Stomach smooth muscle (tissue), 2 donors: ENCODE measurements around the gene DES.

Experiments used
- H3K27ac ChIP-seq: one replicate; pipeline ENCODE4 v1.7.0; 2013; ENCODE audit warnings: mild to moderate bottlenecking, low read length, inconsistent platforms
- H3K27me3 ChIP-seq, 2 donors: one replicate each; pipeline ENCODE4 v1.7.0; 2013; ENCODE audit warnings: low read length in 2 of 2; ENCODE audit not compliant: insufficient read depth in 2 of 2, control insufficient read depth in 1 of 2
- H3K36me3 ChIP-seq, 2 donors: one replicate each; pipeline ENCODE4 v1.7.0; 2013; ENCODE audit warnings: low read length in 2 of 2; ENCODE audit not compliant: control insufficient read depth in 2 of 2, insufficient read depth in 2 of 2
- H3K4me1 ChIP-seq: one replicate; pipeline ENCODE4 v1.7.0; 2013; ENCODE audit warnings: low read length; ENCODE audit not compliant: control insufficient read depth, insufficient read depth
- H3K4me3 ChIP-seq, 2 donors: one replicate each; pipeline ENCODE4 v1.7.0; 2013; ENCODE audit warnings: low read length in 2 of 2
- H3K9ac ChIP-seq, 2 donors: one replicate each; pipeline ENCODE4 v1.7.0; 2013; ENCODE audit warnings: low read length in 2 of 2, mild to moderate bottlenecking in 1 of 2
- H3K9me3 ChIP-seq, 2 donors: one replicate each; pipeline ENCODE4 v1.7.0; 2013; ENCODE audit warnings: low read length in 2 of 2; ENCODE audit not compliant: control insufficient read depth in 2 of 2
- donor health status: healthy.
- donor health status: Pancreatic carcinoma.

The DES gene

DNA sequence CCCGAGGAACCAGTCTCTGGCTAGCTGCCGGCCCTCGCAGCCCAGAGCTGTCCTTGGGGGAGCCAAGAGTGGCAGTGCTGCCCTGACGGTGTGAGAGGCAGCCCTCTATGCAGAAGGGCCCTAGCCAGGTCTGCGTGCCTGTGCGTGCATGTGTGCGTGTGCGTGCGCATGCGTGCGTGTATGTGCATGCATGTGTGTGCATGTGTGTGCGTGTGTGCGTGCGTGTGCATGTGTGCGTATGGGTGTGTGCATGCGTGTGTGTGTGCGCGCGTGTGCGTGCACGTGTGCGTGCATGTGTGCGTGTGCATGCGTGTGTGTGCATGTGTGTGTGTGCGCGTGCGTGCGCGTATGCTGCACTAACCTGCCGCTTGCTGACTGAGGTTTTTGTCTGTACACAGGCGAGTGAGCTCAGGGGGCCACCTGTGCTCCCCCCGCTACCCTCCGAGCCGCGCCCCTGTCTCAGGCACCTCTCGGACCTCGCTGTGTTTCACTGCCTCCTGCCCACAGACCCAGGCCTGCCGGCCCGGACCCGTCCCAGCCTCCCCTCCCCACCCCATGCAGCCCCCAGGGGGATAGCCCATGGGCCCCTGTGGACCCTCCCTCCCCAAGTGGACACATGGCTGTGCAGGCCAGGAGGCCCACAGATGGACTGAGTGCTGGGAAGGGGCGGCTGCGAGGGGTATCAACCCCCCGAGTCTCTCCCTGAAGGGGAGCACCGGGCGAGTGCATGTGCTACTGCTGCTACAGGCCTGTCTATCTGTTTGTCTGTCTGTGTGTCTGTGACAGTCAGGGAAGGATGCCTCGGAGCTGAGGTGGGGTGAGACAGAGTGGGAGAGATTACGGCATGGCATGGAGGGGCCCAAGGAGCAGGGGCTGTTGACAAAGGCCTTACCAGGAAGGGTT, 47.7 kb downstream of the DES start:
- peak overlapping the region in 1 of 2 donors; percentile 29 for H3K4me3 ChIP-seq
- H3K27me3 ChIP-seq: no peaks in the 10 kb centered on the region
- peaks cover 38 to 45% of the 10 kb centered on the region in 2 donors for H3K36me3 ChIP-seq
- peaks cover 90% of the 10 kb centered on the region for H3K4me1 ChIP-seq
- H3K9me3 ChIP-seq: no peaks in the 10 kb centered on the region
- H3K27ac ChIP-seq: peak overlapping the region; percentile 88
- H3K9ac ChIP-seq: no peak overlapping the region

- H3K36me3 ChIP-seq: peaks cover 37 to 52% of the 10 kb centered on the region in 2 donors
- H3K27ac ChIP-seq: peak overlapping the region; percentile 88
- peaks cover 78% of the 10 kb centered on the region for H3K4me1 ChIP-seq
- H3K9ac ChIP-seq: no peak overlapping the region
- H3K27me3 ChIP-seq: no peaks in the 10 kb centered on the region
- H3K4me3 ChIP-seq: no peak overlapping the region
- no peaks in the 10 kb centered on the region for H3K9me3 ChIP-seq
Measured at GRCh38 chr2:219466816-219467735, 48.9 kb downstream of the DES start.

GRCh38 chr2:219467736-219468075, 49.5 kb downstream of the DES start:
- peaks cover 76% of the 10 kb centered on the region for H3K4me1 ChIP-seq
- no peaks in the 10 kb centered on the region for H3K9me3 ChIP-seq
- H3K4me3 ChIP-seq: no peak overlapping the region
- peaks cover 36 to 52% of the 10 kb centered on the region in 2 donors for H3K36me3 ChIP-seq
- H3K27me3 ChIP-seq: no peaks in the 10 kb centered on the region
- H3K9ac ChIP-seq: no peak overlapping the region
- H3K27ac ChIP-seq: peak overlapping the region; percentile 88

DNA sequence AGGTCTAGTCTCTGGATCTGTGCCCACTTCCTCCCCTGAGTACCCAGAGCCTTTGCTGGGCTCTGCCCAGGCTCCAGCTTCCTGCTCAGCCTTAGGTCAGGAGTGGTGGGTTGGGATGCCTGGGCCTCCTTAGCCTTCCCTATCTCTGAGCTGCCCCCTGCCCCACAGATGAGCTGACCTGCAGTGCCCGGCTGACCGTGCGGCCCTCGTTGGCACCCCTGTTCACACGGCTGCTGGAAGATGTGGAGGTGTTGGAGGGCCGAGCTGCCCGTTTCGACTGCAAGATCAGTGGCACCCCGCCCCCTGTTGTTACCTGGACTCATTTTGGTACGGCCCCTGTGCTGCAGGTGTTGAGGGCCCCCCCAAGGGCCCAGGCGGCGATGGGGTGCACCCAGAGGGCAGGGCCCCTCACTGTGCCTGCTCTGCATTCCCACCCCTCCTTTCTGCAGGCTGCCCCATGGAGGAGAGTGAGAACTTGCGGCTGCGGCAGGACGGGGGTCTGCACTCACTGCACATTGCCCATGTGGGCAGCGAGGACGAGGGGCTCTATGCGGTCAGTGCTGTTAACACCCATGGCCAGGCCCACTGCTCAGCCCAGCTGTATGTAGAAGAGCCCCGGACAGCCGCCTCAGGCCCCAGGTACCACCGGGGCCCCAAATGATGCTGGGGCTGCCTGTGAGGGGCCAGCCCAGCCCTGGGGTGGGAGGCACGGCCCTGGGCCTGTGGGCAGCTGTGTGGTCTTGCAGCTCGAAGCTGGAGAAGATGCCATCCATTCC, 50.4 kb downstream of the DES start:
- Histone ChIP-seq H3K27ac (peak overlapping the region; percentile 88), H3K27me3 (no peaks in the 10 kb centered on the region), H3K4me3 (no peak overlapping the region), H3K9ac (no peak overlapping the region), H3K36me3 (peaks cover 42 to 55% of the 10 kb centered on the region in 2 donors), H3K4me1 (peaks cover 71% of the 10 kb centered on the region), H3K9me3 (no peaks in the 10 kb centered on the region)

- Histone ChIP-seq H3K9ac (no peak overlapping the region), H3K27ac (peak overlapping the region; percentile 88), H3K9me3 (no peaks in the 10 kb centered on the region), H3K4me1 (peaks cover 64% of the 10 kb centered on the region), H3K27me3 (no peaks in the 10 kb centered on the region), H3K36me3 (peaks cover 42 to 55% of the 10 kb centered on the region in 2 donors), H3K4me3 (no peak overlapping the region)
Measured at GRCh38 chr2:219469186-219469724, 51.1 kb downstream of the DES start.

- H3K9me3 ChIP-seq: no peaks in the 10 kb centered on the region
- H3K36me3 ChIP-seq: peaks cover 46 to 50% of the 10 kb centered on the region in 2 donors
- no peak overlapping the region for H3K4me3 ChIP-seq
- H3K4me1 ChIP-seq: peaks cover 54% of the 10 kb centered on the region
- peak overlapping the region; percentile 88 for H3K27ac ChIP-seq
- no peaks in the 10 kb centered on the region for H3K27me3 ChIP-seq
- H3K9ac ChIP-seq: peak overlapping the region in 1 of 2 donors; percentile 13
Measured at GRCh38 chr2:219470429-219470828, 52.3 kb downstream of the DES start.

DNA sequence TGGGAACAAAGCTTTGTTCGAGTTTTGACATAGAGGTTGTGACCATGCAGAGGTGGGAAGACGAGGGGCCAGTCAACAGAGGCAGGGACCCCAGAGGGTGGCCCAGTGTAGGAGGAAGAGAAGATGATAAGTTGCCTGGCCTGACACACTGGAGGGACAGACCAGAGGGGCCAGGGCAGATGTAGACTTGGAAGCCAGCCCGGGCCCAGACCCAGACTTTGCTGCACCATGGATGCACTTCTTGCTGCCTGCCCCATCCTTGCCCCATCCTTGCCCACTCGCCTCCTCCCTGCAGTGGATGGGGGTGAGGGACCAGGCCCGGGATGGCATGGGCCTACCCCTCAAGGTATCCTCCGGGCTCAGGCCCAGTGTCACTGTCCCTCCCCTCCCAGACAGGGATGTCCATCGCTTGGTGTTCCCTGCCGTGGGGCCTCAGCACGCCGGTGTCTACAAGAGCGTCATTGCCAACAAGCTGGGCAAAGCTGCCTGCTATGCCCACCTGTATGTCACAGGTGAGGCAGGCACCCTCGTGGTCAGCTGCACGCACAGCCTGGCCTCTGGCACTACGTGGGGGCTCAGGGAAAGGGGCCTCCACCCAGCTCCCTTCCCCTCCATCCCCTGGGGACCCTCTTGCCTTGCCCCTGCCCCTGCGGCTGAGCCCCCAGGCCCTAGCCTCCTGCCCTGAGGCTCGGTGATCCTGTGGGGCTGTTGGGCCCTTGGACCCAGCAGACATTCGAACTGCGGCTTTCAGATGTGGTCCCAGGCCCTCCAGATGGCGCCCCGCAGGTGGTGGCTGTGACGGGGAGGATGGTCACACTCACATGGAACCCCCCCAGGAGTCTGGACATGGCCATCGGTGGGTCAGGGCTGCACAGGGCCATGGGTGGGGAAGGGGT, 53.5 kb downstream of the DES start:
- no peaks in the 10 kb centered on the region for H3K27me3 ChIP-seq
- H3K4me3 ChIP-seq: no peak overlapping the region
- H3K36me3 ChIP-seq: peaks cover 37 to 40% of the 10 kb centered on the region in 2 donors
- H3K27ac ChIP-seq: peak overlapping the region; percentile 88
- no peak overlapping the region for H3K9ac ChIP-seq
- H3K4me1 ChIP-seq: peaks cover 44% of the 10 kb centered on the region
- no peaks in the 10 kb centered on the region for H3K9me3 ChIP-seq

DNA sequence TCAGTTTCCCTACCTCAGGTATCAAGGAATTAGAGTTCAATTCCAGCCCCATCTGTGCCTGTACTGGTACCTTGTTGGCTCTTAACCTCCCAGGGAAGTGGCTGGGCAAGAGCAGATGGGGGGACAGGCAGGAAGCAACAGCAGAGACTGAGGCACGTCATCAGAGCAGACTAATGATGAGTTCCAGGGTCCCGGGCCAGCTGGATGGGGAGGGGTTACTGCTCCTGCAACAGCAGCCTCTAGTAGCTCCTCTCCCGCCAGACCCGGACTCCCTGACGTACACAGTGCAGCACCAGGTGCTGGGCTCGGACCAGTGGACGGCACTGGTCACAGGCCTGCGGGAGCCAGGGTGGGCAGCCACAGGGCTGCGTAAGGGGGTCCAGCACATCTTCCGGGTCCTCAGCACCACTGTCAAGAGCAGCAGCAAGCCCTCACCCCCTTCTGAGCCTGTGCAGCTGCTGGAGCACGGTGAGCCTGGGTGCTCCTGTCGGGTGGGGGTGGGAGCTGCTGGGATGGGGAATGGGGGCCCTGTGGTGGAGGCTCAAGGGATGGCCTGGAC, 54.5 kb downstream of the DES start:
- peak overlapping the region; percentile 88 for H3K27ac ChIP-seq
- peak overlapping the region in 1 of 2 donors; percentile 1 for H3K4me3 ChIP-seq
- no peak overlapping the region for H3K9ac ChIP-seq
- H3K36me3 ChIP-seq: peaks cover 31 to 44% of the 10 kb centered on the region in 2 donors
- H3K9me3 ChIP-seq: no peaks in the 10 kb centered on the region
- peaks cover 43% of the 10 kb centered on the region for H3K4me1 ChIP-seq
- H3K27me3 ChIP-seq: no peaks in the 10 kb centered on the region

DNA sequence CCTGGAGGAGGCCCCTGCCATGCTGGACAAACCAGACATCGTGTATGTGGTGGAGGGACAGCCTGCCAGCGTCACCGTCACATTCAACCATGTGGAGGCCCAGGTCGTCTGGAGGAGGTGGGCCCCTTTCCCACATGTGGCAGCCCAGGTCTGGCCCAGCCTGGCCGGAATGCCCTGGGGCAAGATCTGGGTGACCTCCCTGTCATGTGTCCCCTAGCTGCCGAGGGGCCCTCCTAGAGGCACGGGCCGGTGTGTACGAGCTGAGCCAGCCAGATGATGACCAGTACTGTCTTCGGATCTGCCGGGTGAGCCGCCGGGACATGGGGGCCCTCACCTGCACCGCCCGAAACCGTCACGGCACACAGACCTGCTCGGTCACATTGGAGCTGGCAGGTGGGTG, 55.3 kb downstream of the DES start:
- Histone ChIP-seq H3K9me3 (no peaks in the 10 kb centered on the region), H3K9ac (no peak overlapping the region), H3K4me1 (peaks cover 39% of the 10 kb centered on the region), H3K36me3 (peaks cover 33 to 49% of the 10 kb centered on the region in 2 donors), H3K4me3 (no peak overlapping the region), H3K27me3 (no peaks in the 10 kb centered on the region), H3K27ac (peak overlapping the region; percentile 88)
